HEK293T (cell line): Measurements from ENCODE around the gene MLF1.

Source experiments
- BHLHE40 ChIP-seq: fragments of 450-650 bp; IDR thresholded peaks from 2 replicates; pipeline ENCODE4 v1.6.1; 2016; ENCODE audit warnings: mild to moderate bottlenecking, moderate library complexity, borderline replicate concordance
- ELF4 ChIP-seq: fragments of 450-650 bp; IDR thresholded peaks from 2 replicates; pipeline ENCODE4 v1.6.1; 2017; ENCODE audit warnings: antibody characterized with exemption
- FOXM1 ChIP-seq: fragments of 450-650 bp; IDR thresholded peaks from 2 replicates; pipeline ENCODE4 v1.6.1; 2017; ENCODE audit warnings: mild to moderate bottlenecking, borderline replicate concordance
- SP1 ChIP-seq: fragments of 450-650 bp; IDR thresholded peaks from 2 replicates; pipeline ENCODE4 v1.6.1; 2017
- SUZ12 ChIP-seq: fragments of 450-650 bp; IDR thresholded peaks from 2 replicates; pipeline ENCODE4 v1.6.1; 2016; ENCODE audit warnings: mild to moderate bottlenecking
- TARDBP ChIP-seq: fragments of 450-650 bp; IDR thresholded peaks from 2 replicates; pipeline ENCODE4 v1.6.1; 2016

DNA sequence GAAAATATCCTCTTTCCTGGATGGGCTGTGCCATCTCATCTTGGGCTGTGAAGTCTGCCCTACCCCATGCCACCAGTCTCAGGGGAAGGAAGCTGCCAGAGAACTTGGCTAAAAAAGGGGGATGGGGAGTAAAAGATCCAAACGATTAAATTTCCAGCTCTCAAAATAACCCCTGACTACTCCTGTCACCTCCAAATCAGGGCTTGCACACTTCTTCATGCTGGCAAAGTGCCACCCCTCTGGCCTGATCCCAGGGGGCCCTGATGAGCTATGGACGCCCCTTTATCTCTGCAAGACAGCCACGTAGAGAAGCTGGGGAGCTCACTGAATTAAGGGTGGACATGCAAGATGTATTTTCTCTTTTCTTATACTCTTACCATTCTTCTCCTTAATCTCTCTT is 1.2 kb upstream of the MLF1 start:
- TF ChIP-seq TARDBP: no peak
- TF ChIP-seq BHLHE40: no peak
- no peak for TF ChIP-seq SUZ12
- no peak for TF ChIP-seq SP1
- no peak for TF ChIP-seq FOXM1
- no peak for TF ChIP-seq ELF4
